Measurements from ENCODE around the gene GABBR2.

The GABBR2 gene

DNA sequence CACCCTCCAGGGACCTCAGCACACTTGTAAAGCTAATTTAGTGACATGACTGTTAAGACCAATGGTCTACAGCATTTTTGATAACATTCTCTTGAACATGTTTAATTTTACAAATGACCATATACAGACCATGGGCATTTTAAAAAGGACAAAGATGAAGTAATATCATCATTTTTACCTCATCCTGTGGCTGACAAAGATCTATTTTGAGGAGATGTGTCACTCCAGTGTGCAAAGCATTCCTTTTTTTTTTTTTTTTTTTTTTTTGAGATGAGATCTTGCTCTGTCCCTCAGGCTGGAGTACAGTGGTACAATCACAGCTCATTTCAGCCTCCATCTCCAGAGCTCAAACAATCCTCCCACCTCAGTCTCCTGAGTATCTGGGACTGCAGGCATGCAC, 335.1 kb downstream of the GABBR2 start:
- in situ Hi-C loops (cut with HindIII; ENCODE audit: low pct_unique_long_range_greater_than_20kb, low sequenced_read_pairs): no loop called here
- no peak for TF ChIP-seq JUND (IDR thresholded peaks at IDR 0.05; ENCODE audit: low read depth)
- no peak for DNase-seq (ENCODE audit: low read depth in 1 of 2, low spot score in 1 of 2)

DNA sequence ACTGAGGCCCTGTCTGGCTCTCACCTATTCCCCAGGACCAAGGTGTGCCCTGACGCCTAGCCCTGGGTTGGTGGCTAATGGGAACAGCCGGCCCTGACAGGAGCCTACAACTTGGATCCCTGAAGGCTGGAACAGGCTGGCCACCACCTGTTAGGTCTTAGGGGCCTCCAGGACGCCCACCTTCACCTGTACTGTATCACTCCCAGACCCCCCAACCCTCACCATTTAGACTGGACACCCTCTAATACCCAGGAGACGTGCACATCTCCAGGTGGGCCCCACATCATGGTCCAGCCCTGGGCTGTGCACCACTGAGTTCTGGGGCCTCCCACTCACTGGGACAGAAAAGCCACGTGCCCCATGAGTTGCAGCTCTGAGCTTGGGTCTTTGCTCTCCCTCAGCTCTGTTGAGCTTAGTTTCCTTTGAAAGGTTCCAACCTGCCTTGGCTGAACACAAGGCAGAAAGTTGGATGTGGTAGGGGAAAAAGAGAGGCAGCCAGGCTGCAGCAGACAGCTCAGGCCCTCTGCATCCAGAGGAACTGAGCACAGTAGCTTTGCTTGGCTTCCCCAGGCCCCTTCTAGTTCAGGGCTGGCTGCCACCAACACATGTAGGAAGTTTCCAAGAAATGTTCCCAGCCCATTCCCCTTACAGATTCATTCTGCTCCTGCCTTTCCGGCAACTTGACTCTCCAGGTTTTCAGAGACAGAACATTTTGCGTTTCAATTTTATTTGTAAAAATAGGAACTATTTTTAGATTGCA, 336.5 kb downstream of the GABBR2 start:
- in situ Hi-C loops (cut with HindIII; ENCODE audit: low pct_unique_long_range_greater_than_20kb, low sequenced_read_pairs): no loop called here
- no peak for TF ChIP-seq JUND (IDR thresholded peaks at IDR 0.05; ENCODE audit: low read depth)
- DNase-seq (ENCODE audit: low read depth in 1 of 2, low spot score in 1 of 2): no peak

DNA sequence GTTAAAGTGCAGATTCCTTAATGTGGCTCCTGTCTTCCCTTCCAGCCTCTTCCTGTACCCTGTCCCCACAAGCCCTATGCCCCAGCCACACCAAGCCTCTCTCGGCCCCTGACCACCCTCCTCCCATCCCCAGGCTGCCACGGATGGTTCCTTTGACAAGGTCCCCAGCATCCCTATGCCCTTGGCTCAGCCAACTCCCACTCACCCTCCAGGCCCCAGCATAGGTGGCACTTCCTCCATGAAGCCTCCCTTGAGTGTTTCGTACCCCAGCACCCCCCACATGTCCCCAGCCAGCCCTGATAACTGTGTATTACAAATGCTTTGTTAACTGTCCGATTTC, 337.8 kb downstream of the GABBR2 start:
- no peak for TF ChIP-seq JUND (IDR thresholded peaks at IDR 0.05; ENCODE audit: low read depth)
- in situ Hi-C loops (cut with HindIII; ENCODE audit: low pct_unique_long_range_greater_than_20kb, low sequenced_read_pairs): no loop called here
- no peak for DNase-seq (ENCODE audit: low read depth in 1 of 2, low spot score in 1 of 2)

DNA sequence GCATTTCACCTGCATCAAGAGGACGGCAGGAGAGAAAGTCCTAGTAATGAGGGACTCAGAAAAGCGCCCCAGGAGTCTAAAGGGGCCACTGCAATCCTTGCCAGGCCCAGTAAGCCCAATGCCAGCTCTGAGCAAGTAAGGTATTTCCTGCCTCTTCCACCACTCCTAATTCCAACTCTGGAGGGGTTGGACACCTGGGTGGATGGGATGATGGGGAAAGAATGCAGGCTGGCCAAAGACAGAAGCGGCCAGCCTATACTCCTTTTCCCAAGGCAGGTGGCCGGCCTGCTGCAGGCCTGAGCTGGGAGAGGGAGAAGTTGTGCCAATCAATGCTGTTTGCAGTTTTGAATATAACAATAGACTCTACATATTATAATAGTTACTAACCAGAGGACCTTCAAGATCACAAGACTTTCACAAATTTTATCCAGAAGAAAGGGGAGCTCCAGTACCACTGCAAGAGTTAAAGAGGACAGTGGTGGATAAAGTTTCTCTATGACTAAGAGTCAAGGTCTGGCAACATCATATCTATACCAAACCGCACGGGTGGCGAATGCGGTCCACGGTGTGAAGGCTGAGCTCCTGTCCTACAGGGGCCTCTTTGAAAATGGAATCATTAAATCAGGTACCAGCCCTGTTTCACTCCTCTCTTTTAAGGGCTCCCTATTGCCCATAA, 338.3 kb downstream of the GABBR2 start:
- in situ Hi-C loops (cut with HindIII; ENCODE audit: low pct_unique_long_range_greater_than_20kb, low sequenced_read_pairs): no loop called here
- no peak for DNase-seq (ENCODE audit: low read depth in 1 of 2, low spot score in 1 of 2)
- TF ChIP-seq JUND (IDR thresholded peaks at IDR 0.05; ENCODE audit: low read depth): no peak

- no peak for TF ChIP-seq JUND (IDR thresholded peaks at IDR 0.05; ENCODE audit: low read depth)
- no peak for DNase-seq (ENCODE audit: low read depth in 1 of 2, low spot score in 1 of 2)
- in situ Hi-C loops (cut with HindIII; ENCODE audit: low pct_unique_long_range_greater_than_20kb, low sequenced_read_pairs): no loop called here
Measured at GRCh38 chr9:98369896-98370295, 338.8 kb downstream of the GABBR2 start.

DNA sequence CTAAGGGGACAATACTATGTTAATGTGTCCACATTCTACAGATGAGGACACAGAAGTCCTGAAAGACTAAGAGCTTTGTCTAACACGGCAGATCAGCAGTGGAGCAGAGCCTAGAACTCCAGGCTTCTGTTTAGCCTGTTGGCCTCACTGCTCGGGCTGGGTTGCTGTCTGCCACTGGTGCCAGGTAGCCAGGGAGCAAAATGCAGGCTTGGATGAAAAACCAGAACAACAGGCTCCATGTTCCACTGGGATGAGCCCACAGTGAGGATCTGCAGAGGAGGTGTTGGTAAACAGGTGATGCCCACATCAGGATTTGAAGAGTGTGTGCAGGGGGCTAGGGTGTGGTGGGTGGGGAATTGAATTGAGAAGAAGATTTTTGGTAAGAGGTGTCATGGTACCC, 339.3 kb downstream of the GABBR2 start:
- DNase-seq (ENCODE audit: low read depth in 1 of 2, low spot score in 1 of 2): no peak
- no peak for TF ChIP-seq JUND (IDR thresholded peaks at IDR 0.05; ENCODE audit: low read depth)
- in situ Hi-C loops (cut with HindIII; ENCODE audit: low pct_unique_long_range_greater_than_20kb, low sequenced_read_pairs): no loop called here

- DNase-seq (ENCODE audit: low read depth in 1 of 2, low spot score in 1 of 2): no peak
- in situ Hi-C loops (cut with HindIII; ENCODE audit: low pct_unique_long_range_greater_than_20kb, low sequenced_read_pairs): no loop called here
- no peak for TF ChIP-seq JUND (IDR thresholded peaks at IDR 0.05; ENCODE audit: low read depth)
Measured at GRCh38 chr9:98369066-98369425, 339.7 kb downstream of the GABBR2 start.

- in situ Hi-C loops (cut with HindIII; ENCODE audit: low pct_unique_long_range_greater_than_20kb, low sequenced_read_pairs): no loop called here
- no peak for TF ChIP-seq JUND (IDR thresholded peaks at IDR 0.05; ENCODE audit: low read depth)
- no peak for DNase-seq (ENCODE audit: low read depth in 1 of 2, low spot score in 1 of 2)
Measured at GRCh38 chr9:98368366-98369065, 340.2 kb downstream of the GABBR2 start.

GRCh38 chr9:98367923-98368322, 340.8 kb downstream of the GABBR2 start:
- in situ Hi-C loops (cut with HindIII; ENCODE audit: low pct_unique_long_range_greater_than_20kb, low sequenced_read_pairs): no loop called here
- TF ChIP-seq JUND (IDR thresholded peaks at IDR 0.05; ENCODE audit: low read depth): no peak

GRCh38 chr9:98367371-98367900, 341.3 kb downstream of the GABBR2 start:
- DNase-seq (ENCODE audit: low read depth in 1 of 2, low spot score in 1 of 2): no peak
- TF ChIP-seq JUND (IDR thresholded peaks at IDR 0.05; ENCODE audit: low read depth): no peak
- in situ Hi-C loops (cut with HindIII; ENCODE audit: low pct_unique_long_range_greater_than_20kb, low sequenced_read_pairs): no loop called here

More at GRCh38 chr9:98367923-98368322, 340.8 kb downstream of the GABBR2 start:
- no peak for DNase-seq (ENCODE audit: low read depth in 1 of 2, low spot score in 1 of 2)

- TF ChIP-seq JUND (IDR thresholded peaks at IDR 0.05; ENCODE audit: low read depth): no peak
- in situ Hi-C loops (cut with HindIII; ENCODE audit: low pct_unique_long_range_greater_than_20kb, low sequenced_read_pairs): no loop called here
- no peak for DNase-seq (ENCODE audit: low read depth in 1 of 2, low spot score in 1 of 2)
Measured at GRCh38 chr9:98365781-98366180, 343.0 kb downstream of the GABBR2 start.

- no peak for TF ChIP-seq JUND (IDR thresholded peaks at IDR 0.05; ENCODE audit: low read depth)
- peak in 1 of 2 experiments; percentile 25 for DNase-seq (ENCODE audit: low read depth in 1 of 2, low spot score in 1 of 2)
- in situ Hi-C loops (cut with HindIII; ENCODE audit: low pct_unique_long_range_greater_than_20kb, low sequenced_read_pairs): no loop called here
Measured at GRCh38 chr9:98365227-98365669, 343.5 kb downstream of the GABBR2 start.

- DNase-seq (ENCODE audit: low read depth in 1 of 2, low spot score in 1 of 2): no peak
- no peak for TF ChIP-seq JUND (IDR thresholded peaks at IDR 0.05; ENCODE audit: low read depth)
- in situ Hi-C loops (cut with HindIII; ENCODE audit: low pct_unique_long_range_greater_than_20kb, low sequenced_read_pairs): no loop called here
Measured at GRCh38 chr9:98364086-98364485, 344.6 kb downstream of the GABBR2 start.

Measured in T47D (cell line).